Left cardiac atrium (tissue), 4 donors: ENCODE data around the gene CENPP. TPM values are rescaled to one million over a fixed set of nuclear protein-coding genes. Genes with fewer than 3 reads are reported as not detected.

Source experiments
- ATAC-seq, 2 donors: fragments of 200-7000 bp; cut with Tn5 transposase; one replicate each; pipeline ENCODE4 v1.9.1; 2020; ENCODE audit warnings: mild to moderate bottlenecking in 2 of 2, moderate library complexity in 2 of 2
- DNase-seq: peaks from one replicate; pipeline ENCODE4 v3.0.0-alpha.2; 2020
- intact Hi-C, 2 donors: fragments of 100-400 bp; cut with DNase I; formaldehyde crosslinking; loops; one replicate each; pipeline versions ENCODE4 v1.14.1 to v1.15.1; 2022 to 2023
- total RNA-seq, 2 donors: library from RNA; stranded (reverse); fragmentation: NEBNext Ultra II Directional; extraction: Animal tissue kit (Norgen Biotek cat#: 25700); gene quantifications; one replicate each; pipeline ENCODE4 v1.2.1, GENCODE V29; 2021
- donor health status: DM: no; HTN: yes; CAD: no.
- donor health status: DM: no; HTN: yes; CAD: no; lungs with severe emphysema.
- donor health status: DM: yes; HTN: yes; CAD: no.
- donor health status: Dilated cardiomyopathy.

The CENPP gene
- total RNA-seq, 2 donors from 2014 or later, result 1.9 to 3.2 TPM

DNA sequence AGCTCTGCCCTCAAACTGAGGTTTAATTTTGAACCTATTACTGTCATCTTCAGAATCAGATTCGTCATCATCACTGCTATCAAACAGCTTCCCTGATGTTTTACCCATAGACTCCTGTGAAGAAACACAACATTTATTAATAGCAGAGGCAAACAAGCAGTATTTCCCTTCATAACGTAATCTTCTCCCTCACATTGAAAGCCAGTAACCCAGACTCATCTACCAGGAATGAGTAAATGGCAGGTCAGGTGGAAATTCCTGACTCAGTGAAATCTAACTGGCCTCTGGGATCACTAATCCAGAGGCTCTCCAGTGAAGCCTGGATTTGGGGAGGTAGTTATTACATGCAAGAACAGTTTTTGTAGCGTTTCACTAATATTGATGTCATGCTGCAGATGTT, 15.2 kb upstream of the CENPP start:
- intact Hi-C loops, result no loop called here
- no peak for ATAC-seq
- DNase-seq, result no peak

DNA sequence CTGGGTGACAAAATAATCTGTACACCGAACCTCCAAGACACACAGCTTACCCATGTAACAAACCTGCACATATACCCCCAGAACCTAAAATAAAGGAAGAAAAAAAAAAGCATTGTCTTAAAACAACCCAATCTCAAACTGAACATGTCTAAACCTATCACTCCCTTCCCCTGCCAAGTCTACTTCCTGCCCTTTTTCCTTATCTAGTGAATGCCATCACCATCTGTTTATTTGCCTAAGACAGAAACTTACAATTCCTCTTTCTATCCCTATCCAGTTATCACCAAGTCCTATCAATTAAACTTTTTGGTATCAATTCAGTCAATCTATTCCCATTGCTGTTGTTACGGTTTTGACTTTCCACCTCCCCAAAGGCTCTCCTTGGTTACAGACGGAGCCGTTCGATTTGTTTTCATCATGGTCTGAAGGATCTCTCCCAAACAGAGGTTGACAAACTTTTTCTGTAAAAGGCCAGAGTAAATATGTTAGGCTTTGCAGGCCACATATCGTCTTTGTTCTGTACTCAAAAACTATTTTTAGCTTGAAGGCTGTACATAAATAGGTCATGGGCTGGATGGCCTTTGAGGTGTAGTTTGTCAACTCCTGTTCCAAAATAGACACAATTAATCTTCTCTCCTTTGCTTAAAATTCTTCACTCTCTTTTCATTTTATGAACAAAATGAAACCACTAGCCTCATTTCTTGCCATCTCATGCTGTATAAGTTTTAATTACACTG, 12.7 kb upstream of the CENPP start:
- DNase-seq (no peak), ATAC-seq (no peak)
- intact Hi-C loops, result no loop called here

DNA sequence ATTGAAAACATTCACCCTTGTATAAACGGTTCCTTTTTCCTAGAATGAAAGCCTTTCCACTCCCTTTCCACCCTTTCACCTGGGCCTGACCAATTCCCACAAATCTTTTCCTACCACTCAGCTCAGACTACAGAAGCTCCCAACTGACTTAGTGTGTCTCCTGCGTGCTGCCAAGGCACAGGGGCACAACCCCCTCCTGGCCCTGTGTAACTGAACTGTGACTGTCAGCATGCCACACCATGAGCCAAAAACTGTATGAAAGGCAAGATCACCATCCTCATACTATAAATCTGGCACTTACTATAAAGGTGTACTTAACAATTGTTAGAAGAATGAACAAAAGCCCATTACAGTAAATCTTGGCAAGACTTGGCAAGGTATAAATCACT, 12.1 kb upstream of the CENPP start:
- intact Hi-C loops, result no loop called here
- ATAC-seq (peak in 1 of 2 donors; percentile 25), DNase-seq (no peak)

DNA sequence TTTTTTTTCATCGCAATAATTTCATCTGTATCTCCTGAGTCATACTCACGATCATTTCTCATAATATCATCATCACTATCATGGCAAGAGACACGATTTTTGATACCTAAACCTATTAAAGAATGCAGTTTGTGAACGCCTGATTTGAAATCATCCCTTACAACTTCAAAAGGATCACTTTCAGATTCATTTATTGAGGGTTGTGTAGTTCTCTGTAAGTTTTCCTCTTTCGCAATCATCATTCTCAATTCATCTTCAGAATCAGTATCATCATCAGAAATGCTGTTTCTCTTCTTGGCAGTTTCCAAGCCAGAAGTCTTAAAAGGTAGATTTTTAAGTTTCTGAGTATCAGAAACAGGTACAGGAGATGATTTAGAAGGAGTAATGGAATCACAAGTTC, 10.3 kb upstream of the CENPP start:
- no peak for DNase-seq
- intact Hi-C loops, result no loop called here
- ATAC-seq, result no peak

DNA sequence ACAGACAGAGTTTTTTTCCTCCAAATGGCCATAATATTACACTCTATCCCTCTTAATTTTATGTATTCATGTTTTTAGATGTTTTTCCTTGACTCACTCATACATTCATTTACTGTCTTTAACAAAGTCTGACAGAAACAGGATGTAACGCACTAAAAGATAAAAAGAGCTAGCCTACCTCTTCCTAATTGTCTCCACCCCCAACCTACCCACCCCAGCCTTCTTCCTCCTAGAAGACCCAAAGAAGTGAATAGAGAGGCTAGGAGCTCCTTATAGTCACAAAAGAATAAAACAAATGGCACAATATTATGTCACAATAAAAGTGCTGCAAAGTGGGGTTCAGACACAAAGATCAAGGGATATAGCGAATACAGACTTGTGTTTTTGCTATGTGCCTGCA, 1.3 kb upstream of the CENPP start:
- intact Hi-C loops, result loop anchor here in 1 of 2 donors (10.0 kb wide), 1 partner anchor 310 kb away; no protein-coding TSS in a partner anchor
- no peak for DNase-seq
- no peak for ATAC-seq

DNA sequence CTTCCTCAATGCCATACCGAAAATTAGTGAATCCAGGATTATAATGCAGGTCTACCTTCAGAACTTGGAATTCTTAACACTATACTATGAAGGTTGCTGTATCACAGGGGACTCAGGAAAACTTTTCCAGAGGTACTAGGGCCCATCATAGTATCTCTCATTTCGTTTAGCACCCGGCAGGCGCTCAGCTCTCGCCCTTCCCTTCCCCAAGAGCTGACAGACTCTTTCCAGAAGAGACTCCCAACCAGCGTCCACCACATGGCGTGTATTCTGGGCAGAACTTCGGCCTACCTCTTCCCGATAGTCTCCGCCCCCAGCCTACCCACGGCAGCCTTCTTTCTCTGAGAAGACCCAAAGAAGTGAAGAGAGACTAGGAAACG, 874 bp upstream of the CENPP start:
- peak; percentile 38 to 63 for ATAC-seq
- no peak for DNase-seq
- intact Hi-C loops, result loop anchor here in 1 of 2 donors (10.0 kb wide), 1 partner anchor 310 kb away; no protein-coding TSS in a partner anchor

DNA sequence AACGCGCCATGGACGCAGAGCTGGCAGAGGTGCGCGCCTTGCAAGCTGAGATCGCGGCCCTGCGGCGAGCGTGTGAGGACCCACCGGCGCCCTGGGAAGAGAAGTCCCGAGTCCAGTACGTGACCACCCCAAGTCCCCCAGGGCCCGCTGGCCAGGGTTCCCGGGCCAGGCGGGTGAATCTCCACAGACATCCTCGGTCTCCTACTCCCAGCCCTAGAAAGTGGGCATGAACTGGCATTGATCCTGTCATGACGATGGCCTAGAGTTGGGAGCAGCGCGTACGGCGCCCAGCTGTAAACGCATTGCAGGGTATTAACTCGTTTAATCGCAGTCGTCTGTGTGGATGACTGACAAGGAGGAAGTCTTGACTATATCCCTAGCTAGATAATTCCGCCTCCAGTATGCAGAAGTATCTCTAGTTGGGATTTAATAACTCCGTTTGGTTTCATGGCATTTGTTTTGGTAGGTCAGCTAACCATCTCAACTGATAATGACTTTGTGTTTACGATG, 293 bp downstream of the CENPP start:
- peak in 1 of 2 donors; percentile 4 for ATAC-seq
- intact Hi-C loops, result loop anchor here in 1 of 2 donors (10.0 kb wide), 1 partner anchor 309 kb away; no protein-coding TSS in a partner anchor
- no peak for DNase-seq

DNA sequence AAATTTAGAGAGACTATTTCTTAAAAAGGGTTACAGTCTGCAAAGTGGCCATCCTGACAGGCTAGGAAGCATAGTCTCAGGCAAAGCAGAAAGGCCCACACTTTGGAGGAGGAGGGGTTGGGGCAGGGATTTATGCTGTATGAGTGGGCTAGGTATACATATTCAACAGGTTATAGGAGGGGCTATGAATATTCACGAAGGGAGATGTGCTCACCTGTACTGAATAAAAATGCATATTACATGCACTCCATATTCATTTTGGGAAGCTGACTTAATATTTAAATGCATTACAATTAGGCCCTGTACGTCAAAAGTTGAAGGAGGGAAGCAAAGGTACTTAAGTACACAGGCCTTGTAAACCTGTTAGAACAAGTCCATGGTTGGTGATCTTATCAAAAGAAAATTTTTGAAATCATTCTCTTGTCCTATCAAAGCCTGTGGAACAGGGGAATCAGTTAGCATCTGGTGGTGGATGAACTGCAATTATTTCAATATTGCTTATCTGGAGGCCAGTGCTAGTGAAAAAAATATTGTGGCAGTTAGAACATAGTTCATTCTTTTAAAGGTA, 1.6 kb downstream of the CENPP start:
- DNase-seq (no peak), ATAC-seq (no peak)
- intact Hi-C loops, result loop anchor here in 1 of 2 donors (10.0 kb wide), 1 partner anchor 307 kb away; no protein-coding TSS in a partner anchor

DNA sequence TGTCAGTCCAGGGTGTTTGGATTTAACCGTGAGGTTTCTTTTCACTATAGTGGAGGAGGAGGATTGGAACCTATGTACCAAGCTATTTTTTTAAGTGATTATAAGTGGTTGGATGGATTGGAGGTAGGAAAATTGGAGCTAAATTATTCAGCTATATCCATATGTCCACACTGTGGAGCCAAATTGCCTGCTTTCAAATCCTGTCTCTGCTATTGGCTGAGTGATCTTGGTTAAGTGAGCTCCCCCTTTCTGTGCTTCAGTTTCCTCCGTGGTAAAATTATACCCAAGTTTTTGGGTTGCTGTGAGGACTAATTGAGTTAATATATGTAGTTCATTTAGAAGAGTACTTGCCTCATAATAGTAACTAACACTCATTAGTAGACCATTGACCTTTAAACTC, 2.5 kb downstream of the CENPP start:
- no peak for DNase-seq
- intact Hi-C loops, result loop anchor here in 1 of 2 donors (10.0 kb wide), 1 partner anchor 307 kb away; no protein-coding TSS in a partner anchor
- no peak for ATAC-seq

DNA sequence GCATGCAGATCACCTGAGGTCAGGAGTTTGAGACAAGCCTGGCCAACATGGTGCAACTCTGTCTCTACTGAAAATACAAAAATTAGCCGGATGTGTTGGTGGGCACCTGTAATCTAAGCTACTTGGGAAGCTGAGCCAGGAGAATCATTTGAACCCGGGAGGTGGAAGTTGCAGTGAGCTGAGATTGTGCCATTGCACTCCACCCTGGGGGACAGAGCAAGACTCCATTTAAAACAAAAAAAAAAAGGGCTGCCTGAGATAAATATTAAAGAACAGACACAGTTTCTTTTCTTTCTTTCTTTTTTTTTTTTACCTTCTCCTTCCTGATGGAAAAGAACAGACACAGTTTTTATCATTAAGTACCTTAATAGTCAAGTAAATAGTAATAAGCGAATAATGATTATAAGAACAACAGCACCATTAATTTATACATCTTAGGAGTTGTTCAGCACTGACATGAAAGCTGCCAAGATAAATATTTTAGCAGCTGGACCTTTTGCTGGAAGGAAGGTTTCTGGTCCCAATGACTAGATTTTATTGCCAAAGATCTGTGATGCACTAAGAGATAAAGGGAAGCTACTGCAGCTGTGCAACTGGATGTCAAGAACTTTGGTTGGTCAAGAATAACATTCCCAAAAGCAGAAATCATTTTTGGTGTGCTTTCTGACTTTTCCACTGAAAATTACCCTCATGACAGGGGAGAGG, 7.0 kb downstream of the CENPP start:
- ATAC-seq (peak in 1 of 2 donors; percentile 86), DNase-seq (no peak)
- intact Hi-C loops, result no loop called here

DNA sequence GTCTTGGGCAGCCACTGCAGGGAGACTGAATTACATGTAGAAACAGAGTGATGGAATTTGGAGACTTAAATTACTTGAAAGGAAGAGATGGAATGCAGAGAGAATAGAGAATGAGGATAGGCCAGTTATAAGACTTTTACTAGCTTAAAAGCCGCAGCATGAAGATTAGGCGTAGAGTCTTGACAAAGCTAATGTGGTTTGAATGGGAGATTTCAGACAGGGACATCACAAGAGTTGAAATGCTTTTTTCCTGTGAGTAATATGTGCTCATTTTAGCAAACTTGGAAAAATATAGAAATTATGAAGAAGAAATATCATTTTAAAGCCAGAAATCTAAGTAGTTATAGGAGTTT, 7.5 kb downstream of the CENPP start:
- DNase-seq (no peak), ATAC-seq (peak in 1 of 2 donors; percentile 67)
- intact Hi-C loops, result no loop called here

DNA sequence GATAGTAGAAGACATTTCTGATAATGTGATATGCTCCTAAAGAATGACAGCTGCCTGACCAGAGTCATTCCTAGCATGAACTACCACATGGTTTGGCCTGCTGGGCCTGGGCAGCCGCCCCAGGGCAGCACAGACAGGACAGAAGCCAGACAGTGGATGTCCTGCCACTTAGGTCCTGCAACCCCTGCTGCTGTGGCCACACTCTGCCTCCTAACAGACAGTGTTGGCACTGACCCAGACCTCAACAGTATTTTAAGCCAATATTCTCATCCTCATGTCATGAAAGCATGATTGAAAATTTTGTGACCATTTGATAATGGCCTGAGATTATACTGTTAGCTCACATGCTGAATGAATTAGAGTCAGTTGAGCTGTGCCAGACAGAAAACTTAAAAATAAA, 15.8 kb downstream of the CENPP start:
- ATAC-seq (no peak), DNase-seq (no peak)
- intact Hi-C loops, result loop anchor here in 1 of 2 donors (10.0 kb wide), 1 partner anchor 293 kb away; no protein-coding TSS in a partner anchor

DNA sequence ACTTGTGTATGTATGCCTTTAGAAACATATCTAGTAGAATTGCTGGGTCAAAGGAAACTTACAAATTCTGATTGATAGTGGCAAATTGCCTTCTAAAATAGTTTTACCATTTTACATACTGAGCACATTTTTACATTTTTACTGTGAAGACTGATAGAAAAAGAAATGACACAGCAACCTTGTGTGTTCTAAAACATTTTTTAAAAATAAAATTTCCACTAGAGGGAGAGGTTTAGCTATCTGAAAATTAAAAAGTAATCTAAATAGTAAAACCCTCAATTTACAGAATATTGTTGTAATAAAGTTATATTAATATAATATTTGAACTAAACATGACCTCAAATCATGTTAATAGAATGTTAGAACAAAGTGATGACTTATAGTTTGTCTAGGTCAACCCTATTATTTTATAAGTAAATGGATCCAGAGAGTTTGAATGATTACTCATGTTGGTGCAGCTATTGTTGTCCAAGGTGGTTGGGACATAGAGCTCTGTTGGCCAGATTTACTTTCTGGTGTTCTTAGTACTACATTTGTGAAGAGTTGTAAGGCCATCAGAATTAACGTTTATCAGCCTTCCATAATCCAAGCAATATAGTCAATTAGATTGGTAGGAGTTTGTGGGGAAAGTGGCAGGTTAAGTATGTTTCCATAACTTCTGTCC, 17.2 kb downstream of the CENPP start:
- ATAC-seq, result no peak

DNA sequence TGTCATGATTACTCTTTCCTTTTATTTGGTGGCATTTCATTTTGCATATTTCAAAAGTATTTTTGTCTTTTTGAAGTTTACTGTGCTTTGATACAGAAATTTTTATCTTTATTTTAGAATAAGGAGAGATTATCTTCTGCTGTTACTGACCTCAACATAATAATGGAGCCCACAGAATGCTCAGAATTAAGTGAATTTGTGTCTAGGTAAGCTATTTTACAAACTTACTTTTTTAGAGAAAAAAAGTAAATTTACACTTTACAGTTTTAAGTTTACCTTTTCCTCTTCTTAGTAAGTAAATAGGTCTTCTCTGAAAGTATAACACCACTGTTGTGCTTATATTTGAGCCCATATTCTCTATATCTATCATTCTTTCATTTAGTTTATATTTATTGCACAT, 19.8 kb downstream of the CENPP start:
- intact Hi-C loops, result loop anchor here in 1 of 2 donors (10.0 kb wide), 1 partner anchor 289 kb away; no protein-coding TSS in a partner anchor
- ATAC-seq, result no peak
- DNase-seq, result no peak

More for the DNA sequence above, 17.2 kb downstream of the CENPP start:
- intact Hi-C loops, result loop anchor here in 1 of 2 donors (10.0 kb wide), 1 partner anchor 292 kb away; no protein-coding TSS in a partner anchor
- no peak for DNase-seq

DNA sequence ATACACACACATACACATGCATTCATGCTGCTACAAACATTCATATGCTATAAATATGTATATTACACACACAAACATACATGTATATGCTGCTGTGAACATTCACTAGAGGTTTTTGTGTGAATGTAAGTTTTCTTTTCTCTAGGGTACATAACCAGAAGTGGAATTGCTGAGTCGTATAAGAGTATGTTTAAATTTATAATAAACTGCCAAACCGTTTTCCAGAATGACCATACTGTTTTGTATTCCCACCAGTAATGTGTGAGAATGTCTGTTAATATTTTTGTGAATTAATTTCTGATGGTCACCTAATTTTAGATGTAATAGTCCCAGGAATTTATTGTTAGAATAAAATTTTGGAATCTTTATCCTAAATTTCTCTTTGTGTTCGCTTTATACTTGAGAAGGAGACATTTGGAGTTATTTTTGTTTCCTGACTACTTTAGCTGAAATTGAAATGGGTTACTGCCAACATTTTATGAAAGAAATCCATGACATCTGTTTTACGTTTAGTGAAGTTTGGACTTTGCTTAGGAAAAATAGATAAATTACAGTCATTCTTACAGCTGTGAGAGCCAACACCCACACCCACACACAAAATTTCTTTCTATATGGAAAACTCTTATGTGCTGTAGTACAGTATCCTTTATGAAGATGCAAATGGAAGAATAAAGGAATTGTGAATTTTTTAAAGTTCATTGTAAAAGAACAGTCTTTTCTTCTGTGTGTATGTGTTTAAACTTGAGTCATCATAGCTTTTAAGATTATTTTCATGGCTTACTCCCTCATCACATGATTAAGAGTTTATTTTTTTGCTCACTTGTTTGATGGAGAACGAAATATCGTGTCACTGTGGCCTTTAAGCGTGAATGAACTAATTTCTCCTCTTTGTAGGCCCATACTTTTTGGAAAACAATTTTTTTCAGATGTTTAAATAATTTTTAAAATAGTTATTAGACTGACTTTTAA, 24.3 kb downstream of the CENPP start:
- intact Hi-C loops, result loop anchor here in 1 of 2 donors (10.0 kb wide), 1 partner anchor 285 kb away; no protein-coding TSS in a partner anchor
- no peak for DNase-seq
- peak; percentile 27 to 75 for ATAC-seq

DNA sequence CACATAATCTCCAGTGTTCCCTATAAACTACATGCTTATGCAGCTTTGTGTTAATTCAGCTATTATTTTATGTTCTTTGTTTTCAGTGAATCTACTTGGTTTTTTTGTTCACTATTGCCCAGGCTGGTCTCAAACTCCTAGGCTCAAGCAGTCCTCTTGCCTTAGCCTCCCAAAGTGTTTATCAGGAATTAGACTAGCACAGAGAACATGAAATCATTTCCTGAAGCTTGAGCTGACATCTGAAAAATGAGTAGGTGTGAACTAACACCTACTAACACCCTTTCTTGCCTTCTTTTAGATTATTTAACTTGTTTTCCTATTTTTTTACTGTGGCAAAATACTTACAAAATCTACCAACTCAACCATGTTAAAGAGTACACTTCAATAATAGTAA, 25.0 kb downstream of the CENPP start:
- peak in 1 of 2 donors; percentile 45 for ATAC-seq
- intact Hi-C loops, result no loop called here
- no peak for DNase-seq

DNA sequence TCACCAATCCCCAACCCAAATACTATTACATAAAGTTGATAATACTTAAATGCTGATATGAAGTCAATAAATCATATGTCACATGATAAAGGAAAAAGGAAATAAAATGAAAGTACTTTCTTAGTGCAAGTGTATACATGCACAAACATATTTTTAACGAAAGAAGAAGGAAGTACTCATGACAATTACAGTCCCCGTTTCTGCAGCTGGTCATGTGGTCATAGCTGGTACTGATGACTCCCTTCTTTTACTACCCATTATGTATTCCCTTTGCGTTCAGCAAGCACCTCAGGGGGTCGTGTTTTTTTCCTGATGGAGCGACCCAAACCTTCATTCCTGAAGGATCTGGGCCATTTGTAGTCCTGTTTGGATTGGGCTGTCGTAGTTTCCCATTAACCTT, 27.3 kb downstream of the CENPP start:
- ATAC-seq (no peak), DNase-seq (no peak)
- intact Hi-C loops, result no loop called here

DNA sequence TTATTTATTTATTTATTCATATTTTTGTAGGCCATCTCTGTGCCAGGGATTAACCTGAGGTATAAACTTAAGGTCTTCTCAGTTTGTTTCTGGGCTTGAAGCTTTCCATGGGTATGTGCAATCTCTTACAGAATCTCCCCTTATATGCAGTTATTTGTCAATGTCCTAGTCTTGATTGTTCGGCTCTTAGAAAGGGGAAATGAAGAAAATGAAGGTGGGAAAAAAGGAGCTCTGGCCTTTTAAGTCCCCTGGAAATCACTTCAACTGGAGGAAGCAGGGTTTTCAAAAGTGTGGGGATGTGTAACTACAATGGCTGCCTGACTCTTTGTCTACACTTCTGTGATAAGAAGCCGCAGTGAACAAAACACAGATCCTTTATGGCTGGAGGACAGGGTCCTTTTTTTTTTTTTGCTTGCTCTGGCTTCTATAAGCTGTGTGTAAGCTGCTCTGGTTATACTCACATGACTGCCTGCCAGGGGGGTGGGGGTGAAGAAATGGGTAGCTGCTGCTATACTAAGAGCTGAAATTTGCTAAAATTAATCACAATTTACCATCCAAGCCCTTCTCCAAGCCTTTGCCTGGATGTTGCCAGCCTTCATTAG, 33.7 kb downstream of the CENPP start:
- no peak for ATAC-seq
- intact Hi-C loops, result no loop called here
- no peak for DNase-seq
